Liver (tissue), 9 donors: ENCODE measurements around the gene ENPP7. TPM values are rescaled to one million over a fixed set of nuclear protein-coding genes. Genes with fewer than 3 reads are reported as not detected.

Source experiments
- DNase-seq: peaks from one replicate; pipeline ENCODE4 v3.0.0-alpha.2; 2017; ENCODE audit warnings: low spot score
- H3K27ac ChIP-seq, 2 donors: one replicate each; pipeline ENCODE4 v1.7.0; 2013; ENCODE audit warnings: inconsistent platforms in 2 of 2, low read length in 2 of 2, control low read depth in 1 of 2, low read depth in 1 of 2, mild to moderate bottlenecking in 1 of 2
- H3K27me3 ChIP-seq, 4 donors: one replicate each; pipeline versions ENCODE4 v1.6.1 to v1.7.0; 2013; ENCODE audit warnings: low read length in 3 of 4, inconsistent platforms in 1 of 4, mild to moderate bottlenecking in 1 of 4, moderate library complexity in 1 of 4; ENCODE audit not compliant: control insufficient read depth in 4 of 4, insufficient read depth in 4 of 4
- H3K36me3 ChIP-seq, 4 donors: one replicate each; pipeline versions ENCODE4 v1.6.1 to v1.7.0; 2013; ENCODE audit warnings: low read length in 3 of 4, mild to moderate bottlenecking in 3 of 4, low read depth in 1 of 4, moderate library complexity in 1 of 4; ENCODE audit not compliant: control insufficient read depth in 4 of 4, insufficient read depth in 3 of 4
- H3K4me1 ChIP-seq, 4 donors: one replicate each; pipeline versions ENCODE4 v1.6.1 to v1.7.0; 2013; ENCODE audit warnings: low read length in 3 of 4, mild to moderate bottlenecking in 3 of 4, moderate library complexity in 1 of 4; ENCODE audit not compliant: control insufficient read depth in 4 of 4, insufficient read depth in 4 of 4
- H3K4me3 ChIP-seq, 3 donors: one replicate each; pipeline versions ENCODE4 v1.6.1 to v1.7.0; 2013; ENCODE audit warnings: low read length in 3 of 3, control low read depth in 1 of 3, low read depth in 1 of 3, mild to moderate bottlenecking in 1 of 3
- H3K9ac ChIP-seq, 2 donors: one replicate each; pipeline ENCODE4 v1.7.0; 2013; ENCODE audit warnings: low read length in 2 of 2, mild to moderate bottlenecking in 2 of 2, moderate library complexity in 2 of 2, control low read depth in 1 of 2, low read depth in 1 of 2
- H3K9me3 ChIP-seq, 4 donors: one replicate each; pipeline versions ENCODE4 v1.6.1 to v1.7.0; 2013; ENCODE audit warnings: low read length in 3 of 4; ENCODE audit not compliant: control insufficient read depth in 4 of 4
- EGR1 ChIP-seq, 2 donors: IDR thresholded peaks; 2 replicates each; pipeline ENCODE4 v1.6.1; 2016 to 2018; ENCODE audit warnings: antibody characterized with exemption in 2 of 2, low read depth in 2 of 2
- FOXA1 ChIP-seq: IDR thresholded peaks from 2 replicates; pipeline ENCODE4 v1.6.1; 2016; ENCODE audit warnings: antibody characterized with exemption
- FOXA2 ChIP-seq: IDR thresholded peaks from 2 replicates; pipeline ENCODE4 v1.6.1; 2016; ENCODE audit warnings: antibody characterized with exemption
- GABPA ChIP-seq, 2 donors: IDR thresholded peaks in 1 of 2; conservative IDR thresholded peaks in 1 of 2; 2 replicates each; pipeline ENCODE4 v1.6.1; 2016; ENCODE audit warnings: antibody characterized with exemption in 2 of 2, mild to moderate bottlenecking in 1 of 2, moderate library complexity in 1 of 2
- HNF4A ChIP-seq, 2 donors: conservative IDR thresholded peaks; 2 replicates each; pipeline ENCODE4 v1.6.1; 2016; ENCODE audit warnings: antibody characterized with exemption in 2 of 2, mild to moderate bottlenecking in 2 of 2
- HNF4G ChIP-seq: IDR thresholded peaks from 2 replicates; pipeline ENCODE4 v1.6.1; 2016; ENCODE audit warnings: antibody characterized with exemption
- JUND ChIP-seq, 2 donors: IDR thresholded peaks; 2 replicates each; pipeline ENCODE4 v1.6.1; 2016; ENCODE audit warnings: antibody characterized with exemption in 2 of 2
- NR2F2 ChIP-seq: IDR thresholded peaks from 2 replicates; pipeline ENCODE4 v1.6.1; 2016; ENCODE audit warnings: antibody characterized with exemption
- RAD21 ChIP-seq, 2 donors: IDR thresholded peaks; 2 replicates each; pipeline ENCODE4 v1.6.1; 2016; ENCODE audit warnings: antibody characterized with exemption in 2 of 2, mild to moderate bottlenecking in 2 of 2
- RXRA ChIP-seq, 2 donors: IDR thresholded peaks; 2 replicates each; pipeline ENCODE4 v1.6.1; 2017 to 2018; ENCODE audit warnings: antibody characterized with exemption in 2 of 2, mild to moderate bottlenecking in 1 of 2
- SP1 ChIP-seq: IDR thresholded peaks from 2 replicates; pipeline ENCODE4 v1.6.1; 2018; ENCODE audit warnings: antibody characterized with exemption, mild to moderate bottlenecking
- TAF1 ChIP-seq: conservative IDR thresholded peaks from 2 replicates; pipeline ENCODE4 v1.6.1; 2016; ENCODE audit warnings: antibody characterized with exemption, mild to moderate bottlenecking
- YY1 ChIP-seq: IDR thresholded peaks from 2 replicates; pipeline ENCODE4 v1.6.1; 2016; ENCODE audit warnings: antibody characterized with exemption, mild to moderate bottlenecking
- WGBS: extraction: QIAGEN DNeasy Blood & Tissue Kit; methylation state at CpG from one replicate; pipeline ENCODE4 v1.1.7; 2013; 5-methylcytosine and 5-hydroxymethylcytosine counted together
- polyA plus RNA-seq, 2 donors: library from polyadenylated mRNA; stranded (reverse) in 1 of 2; unstranded in 1 of 2; fragments of 200-250 nt in 1 of 2; fragments of >200 nt in 1 of 2; fragmentation: Nextera tagmentation in 1 of 2; extraction: Ambion mirVana in 1 of 2; gene quantifications; one replicate each; pipeline versions ENCODE4 v1.2.1 to v1.2.3, GENCODE V29; 2013 to 2015
- total RNA-seq, 2 donors: library from RNA; depleted of rRNA; stranded (reverse); fragments of >200 nt; gene quantifications; one replicate each; pipeline ENCODE4 v1.2.3, GENCODE V29; 2014
- TF ChIP-seq, protein P1 (sequence below): IDR thresholded peaks from 2 replicates; pipeline ENCODE4 v1.6.1; 2016; ENCODE audit warnings: antibody characterized with exemption
- TF ChIP-seq, protein P2 (sequence below): IDR thresholded peaks from 2 replicates; pipeline ENCODE4 v1.6.1; 2016; ENCODE audit warnings: antibody characterized with exemption
- TF ChIP-seq, protein P3 (sequence below): fragments of 150-350 bp; IDR thresholded peaks from 2 replicates; pipeline ENCODE4 v1.5.1; 2017; ENCODE audit warnings: improper control_type of control experiment, low read depth, low read length; ENCODE audit not compliant: missing input control
- TF ChIP-seq, protein P4 (sequence below): IDR thresholded peaks from 2 replicates; pipeline ENCODE4 v1.6.1; 2016; ENCODE audit warnings: antibody characterized with exemption, mild to moderate bottlenecking
- donor health status: healthy.
- donor health status: healthy.
- donor health status: healthy.
- donor health status: healthy.
- donor health status: healthy.

The ENPP7 gene
- total and polyA plus RNA-seq, 4 donors, result 1.7 to 12.0 (median 3.9) TPM

DNA sequence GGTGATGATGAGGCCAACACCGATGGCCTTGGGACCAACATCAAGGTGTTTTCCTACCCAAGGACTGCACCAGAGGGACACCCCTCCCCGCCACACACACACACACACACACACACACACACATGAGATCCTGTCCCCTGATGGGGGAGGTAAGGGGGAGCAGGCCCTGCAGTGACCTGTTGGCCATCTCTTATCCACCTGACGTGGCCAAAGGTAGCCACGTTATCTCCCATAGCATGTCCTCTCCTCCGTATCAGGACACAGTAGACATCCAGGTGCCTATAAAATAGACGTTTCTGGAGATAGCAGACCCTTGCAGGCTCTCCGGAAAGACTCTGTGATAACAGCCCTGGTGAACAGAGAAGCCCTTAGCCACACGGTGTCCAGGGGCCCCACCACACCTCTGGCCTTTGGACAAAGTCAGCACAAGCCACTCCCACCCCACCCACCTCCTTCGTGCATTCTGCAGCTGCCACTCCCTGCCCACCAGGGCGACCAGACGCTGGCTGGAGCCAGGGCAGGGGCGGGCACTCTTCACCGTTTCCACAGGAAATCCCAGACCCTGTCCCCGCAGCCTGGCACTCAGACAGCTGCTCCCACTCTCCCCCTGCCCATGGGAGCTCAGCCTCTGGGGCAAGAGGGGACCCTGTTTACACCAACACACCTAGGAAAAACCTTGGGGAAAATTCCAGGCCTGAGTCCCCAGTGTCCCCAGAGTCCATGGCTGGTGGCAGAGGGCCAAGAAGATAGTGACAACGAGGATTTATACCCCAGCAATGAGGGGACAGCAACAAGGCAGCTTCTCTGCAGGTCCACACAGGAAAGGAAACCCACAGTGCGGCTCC, 15.4 kb upstream of the ENPP7 start (continued):
- no peak for TF ChIP-seq RXRA (IDR thresholded peaks at IDR 0.05)
- TF ChIP-seq FOXA2, result no peak
- TF ChIP-seq, protein P1, sequence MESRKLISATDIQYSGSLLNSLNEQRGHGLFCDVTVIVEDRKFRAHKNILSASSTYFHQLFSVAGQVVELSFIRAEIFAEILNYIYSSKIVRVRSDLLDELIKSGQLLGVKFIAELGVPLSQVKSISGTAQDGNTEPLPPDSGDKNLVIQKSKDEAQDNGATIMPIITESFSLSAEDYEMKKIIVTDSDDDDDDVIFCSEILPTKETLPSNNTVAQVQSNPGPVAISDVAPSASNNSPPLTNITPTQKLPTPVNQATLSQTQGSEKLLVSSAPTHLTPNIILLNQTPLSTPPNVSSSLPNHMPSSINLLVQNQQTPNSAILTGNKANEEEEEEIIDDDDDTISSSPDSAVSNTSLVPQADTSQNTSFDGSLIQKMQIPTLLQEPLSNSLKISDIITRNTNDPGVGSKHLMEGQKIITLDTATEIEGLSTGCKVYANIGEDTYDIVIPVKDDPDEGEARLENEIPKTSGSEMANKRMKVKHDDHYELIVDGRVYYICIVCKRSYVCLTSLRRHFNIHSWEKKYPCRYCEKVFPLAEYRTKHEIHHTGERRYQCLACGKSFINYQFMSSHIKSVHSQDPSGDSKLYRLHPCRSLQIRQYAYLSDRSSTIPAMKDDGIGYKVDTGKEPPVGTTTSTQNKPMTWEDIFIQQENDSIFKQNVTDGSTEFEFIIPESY, result no peak
- no peak for TF ChIP-seq FOXA1
- no peak for TF ChIP-seq YY1

DNA sequence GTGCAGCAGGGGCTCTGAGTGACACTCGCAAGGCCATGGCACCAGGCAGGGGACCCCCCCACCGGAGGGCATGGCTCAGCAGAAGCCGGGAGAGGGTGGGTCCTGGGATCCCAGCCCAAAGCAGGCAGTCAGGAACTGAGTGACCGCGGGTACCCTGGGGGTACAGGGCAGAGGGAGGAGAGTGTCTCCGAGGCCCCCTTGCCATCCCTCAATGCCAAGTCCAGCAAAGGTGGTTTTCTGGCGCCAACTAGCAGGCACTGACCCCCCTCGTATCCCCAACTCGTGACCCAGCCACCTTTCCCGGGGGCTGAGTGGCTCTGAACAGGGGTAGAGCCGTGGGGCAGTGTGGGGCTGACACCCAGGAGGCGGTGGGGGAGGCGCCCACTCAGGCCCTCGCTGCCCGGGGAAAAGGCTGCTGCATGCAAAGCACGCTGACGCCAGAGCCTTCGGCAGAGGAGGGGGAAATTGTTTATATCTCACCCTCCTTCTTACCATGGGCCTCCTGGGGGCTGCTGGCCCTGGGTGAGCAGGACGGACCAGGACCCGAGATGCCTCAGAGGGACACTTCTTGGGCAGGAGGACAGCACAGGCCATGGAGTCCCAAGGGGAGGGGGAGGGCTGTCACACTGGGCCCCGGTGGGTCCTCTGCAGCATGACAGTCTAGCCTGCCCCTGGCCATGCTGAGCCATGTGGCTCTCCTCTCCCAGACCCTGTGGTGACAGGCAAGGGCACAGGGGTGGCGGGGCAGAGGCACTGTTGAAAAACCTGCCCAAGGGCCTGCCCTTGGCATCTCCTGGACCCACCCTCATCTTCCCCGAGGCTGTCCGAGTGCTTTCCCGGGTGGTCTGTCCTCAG, 14.6 kb upstream of the ENPP7 start:
- Histone ChIP-seq H3K9ac (no peak overlapping the region), H3K27me3 (no peaks in the 10 kb centered on the region), H3K9me3 (no peaks in the 10 kb centered on the region), H3K4me3 (no peak overlapping the region), H3K36me3 (no peaks in the 10 kb centered on the region), H3K4me1 (no peaks in the 10 kb centered on the region), H3K27ac (no peak overlapping the region)
- no peak for DNase-seq
- TF ChIP-seq FOXA2, result no peak
- TF ChIP-seq, protein P2, sequence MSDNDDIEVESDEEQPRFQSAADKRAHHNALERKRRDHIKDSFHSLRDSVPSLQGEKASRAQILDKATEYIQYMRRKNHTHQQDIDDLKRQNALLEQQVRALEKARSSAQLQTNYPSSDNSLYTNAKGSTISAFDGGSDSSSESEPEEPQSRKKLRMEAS, result no peak
- no peak for TF ChIP-seq YY1
- TF ChIP-seq FOXA1, result no peak
- no peak for TF ChIP-seq EGR1 (IDR thresholded peaks at IDR 0.05; ENCODE audit: low read depth in 2 of 2)
- no peak for TF ChIP-seq RAD21 (IDR thresholded peaks at IDR 0.05)
- TF ChIP-seq TAF1, result no peak
- no peak for TF ChIP-seq RXRA (IDR thresholded peaks at IDR 0.05)
- no peak for TF ChIP-seq HNF4A (conservative IDR thresholded peaks at IDR 0.05)
- TF ChIP-seq NR2F2, result no peak
- TF ChIP-seq HNF4G, result no peak
- TF ChIP-seq, protein P3, sequence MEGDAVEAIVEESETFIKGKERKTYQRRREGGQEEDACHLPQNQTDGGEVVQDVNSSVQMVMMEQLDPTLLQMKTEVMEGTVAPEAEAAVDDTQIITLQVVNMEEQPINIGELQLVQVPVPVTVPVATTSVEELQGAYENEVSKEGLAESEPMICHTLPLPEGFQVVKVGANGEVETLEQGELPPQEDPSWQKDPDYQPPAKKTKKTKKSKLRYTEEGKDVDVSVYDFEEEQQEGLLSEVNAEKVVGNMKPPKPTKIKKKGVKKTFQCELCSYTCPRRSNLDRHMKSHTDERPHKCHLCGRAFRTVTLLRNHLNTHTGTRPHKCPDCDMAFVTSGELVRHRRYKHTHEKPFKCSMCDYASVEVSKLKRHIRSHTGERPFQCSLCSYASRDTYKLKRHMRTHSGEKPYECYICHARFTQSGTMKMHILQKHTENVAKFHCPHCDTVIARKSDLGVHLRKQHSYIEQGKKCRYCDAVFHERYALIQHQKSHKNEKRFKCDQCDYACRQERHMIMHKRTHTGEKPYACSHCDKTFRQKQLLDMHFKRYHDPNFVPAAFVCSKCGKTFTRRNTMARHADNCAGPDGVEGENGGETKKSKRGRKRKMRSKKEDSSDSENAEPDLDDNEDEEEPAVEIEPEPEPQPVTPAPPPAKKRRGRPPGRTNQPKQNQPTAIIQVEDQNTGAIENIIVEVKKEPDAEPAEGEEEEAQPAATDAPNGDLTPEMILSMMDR, result no peak
- no peak for TF ChIP-seq SP1
- no peak for TF ChIP-seq GABPA (IDR thresholded peaks at IDR 0.05 in 1 of 2, conservative IDR thresholded peaks at IDR 0.05 in 1 of 2)
- TF ChIP-seq, protein P1, result no peak
- no peak for TF ChIP-seq JUND (IDR thresholded peaks at IDR 0.05)
- TF ChIP-seq, protein P4, sequence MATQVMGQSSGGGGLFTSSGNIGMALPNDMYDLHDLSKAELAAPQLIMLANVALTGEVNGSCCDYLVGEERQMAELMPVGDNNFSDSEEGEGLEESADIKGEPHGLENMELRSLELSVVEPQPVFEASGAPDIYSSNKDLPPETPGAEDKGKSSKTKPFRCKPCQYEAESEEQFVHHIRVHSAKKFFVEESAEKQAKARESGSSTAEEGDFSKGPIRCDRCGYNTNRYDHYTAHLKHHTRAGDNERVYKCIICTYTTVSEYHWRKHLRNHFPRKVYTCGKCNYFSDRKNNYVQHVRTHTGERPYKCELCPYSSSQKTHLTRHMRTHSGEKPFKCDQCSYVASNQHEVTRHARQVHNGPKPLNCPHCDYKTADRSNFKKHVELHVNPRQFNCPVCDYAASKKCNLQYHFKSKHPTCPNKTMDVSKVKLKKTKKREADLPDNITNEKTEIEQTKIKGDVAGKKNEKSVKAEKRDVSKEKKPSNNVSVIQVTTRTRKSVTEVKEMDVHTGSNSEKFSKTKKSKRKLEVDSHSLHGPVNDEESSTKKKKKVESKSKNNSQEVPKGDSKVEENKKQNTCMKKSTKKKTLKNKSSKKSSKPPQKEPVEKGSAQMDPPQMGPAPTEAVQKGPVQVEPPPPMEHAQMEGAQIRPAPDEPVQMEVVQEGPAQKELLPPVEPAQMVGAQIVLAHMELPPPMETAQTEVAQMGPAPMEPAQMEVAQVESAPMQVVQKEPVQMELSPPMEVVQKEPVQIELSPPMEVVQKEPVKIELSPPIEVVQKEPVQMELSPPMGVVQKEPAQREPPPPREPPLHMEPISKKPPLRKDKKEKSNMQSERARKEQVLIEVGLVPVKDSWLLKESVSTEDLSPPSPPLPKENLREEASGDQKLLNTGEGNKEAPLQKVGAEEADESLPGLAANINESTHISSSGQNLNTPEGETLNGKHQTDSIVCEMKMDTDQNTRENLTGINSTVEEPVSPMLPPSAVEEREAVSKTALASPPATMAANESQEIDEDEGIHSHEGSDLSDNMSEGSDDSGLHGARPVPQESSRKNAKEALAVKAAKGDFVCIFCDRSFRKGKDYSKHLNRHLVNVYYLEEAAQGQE, result no peak
- 72% methylated on average over 25 of the region's 25 CpGs for WGBS
